HCEC 1CT (cell line): Measurements from ENCODE around the gene PPP5C.

ENCODE experiments used
- DNase-seq: peaks from one replicate; pipeline ENCODE4 v3.0.0-alpha.2; 2017

PPP5C gene

DNA sequence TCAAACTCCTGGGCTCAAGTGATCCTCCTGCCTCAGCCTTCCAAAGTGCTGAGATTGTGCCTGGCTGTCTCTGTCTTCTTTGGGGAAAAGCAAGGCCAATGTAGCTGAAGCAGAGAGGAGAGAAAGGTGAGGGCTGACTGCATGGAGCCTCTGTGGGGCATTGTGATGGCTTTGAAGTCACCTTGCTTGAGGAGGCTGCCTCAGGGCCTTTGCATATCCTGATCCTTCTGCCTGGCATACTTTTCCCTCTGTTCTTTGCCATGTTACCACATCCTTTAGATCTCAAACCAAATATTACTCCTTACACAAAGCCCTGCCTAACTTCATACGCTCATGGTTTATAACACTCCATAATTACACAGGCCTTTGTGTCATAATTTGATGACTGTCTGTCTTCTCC is 9.4 kb upstream of the PPP5C start:
- DNase-seq = no peak

DNA sequence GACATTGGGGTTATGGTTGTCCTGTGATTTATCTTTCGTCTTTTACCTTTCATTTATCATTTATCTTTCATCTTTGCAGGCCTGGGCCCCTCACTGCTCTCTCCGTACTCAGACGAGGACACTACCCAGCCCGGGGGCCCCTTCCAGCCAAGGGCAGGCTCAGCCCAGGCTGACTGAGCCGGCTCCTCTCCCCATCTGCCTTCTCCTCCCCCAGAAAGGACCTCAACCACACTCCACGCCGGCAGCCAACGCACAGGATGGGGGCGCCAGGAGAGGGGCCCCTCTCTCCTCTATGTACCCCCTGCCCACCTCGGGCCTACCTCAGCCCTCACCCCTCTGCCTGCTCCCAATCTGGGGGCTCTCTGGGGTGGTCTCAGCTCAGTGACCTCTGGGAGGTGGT is 7.4 kb upstream of the PPP5C start:
- DNase-seq = no peak

DNA sequence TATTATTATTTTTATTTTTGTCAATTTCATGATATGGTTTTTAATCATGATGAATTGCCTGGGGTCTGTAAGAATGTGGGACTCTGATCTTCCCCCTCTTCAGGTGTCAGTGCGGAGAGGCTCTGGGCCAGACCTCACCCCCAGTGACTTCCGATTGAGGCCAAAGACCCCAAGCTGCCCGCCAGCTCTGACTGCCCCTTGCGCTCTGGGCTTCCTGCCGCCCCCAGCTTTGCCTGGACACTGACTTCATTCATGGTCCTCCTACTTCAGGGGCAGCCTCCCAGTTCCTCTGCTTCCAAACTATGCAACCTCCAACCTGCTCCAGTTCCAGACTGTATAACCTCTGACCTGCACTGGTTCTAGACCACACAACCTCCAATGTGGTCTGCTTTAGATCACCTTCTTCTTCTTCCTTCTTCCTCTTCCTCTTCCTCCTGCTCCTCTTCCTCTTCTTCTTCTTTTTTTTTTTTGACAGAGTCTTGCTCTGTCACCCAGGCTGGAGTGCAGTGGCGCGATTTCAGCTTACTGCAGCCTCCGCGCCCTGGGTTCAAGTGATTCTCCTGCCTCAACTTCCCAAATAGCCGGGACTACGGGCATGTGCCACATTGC is 6.7 kb upstream of the PPP5C start:
- no peak for DNase-seq

DNA sequence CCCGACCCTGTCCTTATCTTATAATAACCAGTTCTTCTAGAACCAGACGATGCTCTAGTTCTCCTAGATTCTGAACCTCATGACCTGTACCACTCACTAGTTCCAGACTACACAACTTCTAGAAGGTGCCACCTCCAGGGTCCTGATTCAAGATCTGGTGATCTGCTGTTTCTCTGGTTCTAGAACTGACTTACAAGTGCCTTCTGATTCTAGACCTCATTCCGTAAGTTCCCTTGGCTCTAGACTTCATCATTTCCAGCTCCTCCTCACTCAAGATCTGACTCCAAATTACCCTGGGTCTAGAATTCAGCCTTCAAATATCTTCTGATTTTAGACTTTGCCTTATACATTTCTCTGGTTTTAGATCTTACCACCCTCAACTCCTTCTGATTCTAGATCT is 5.0 kb upstream of the PPP5C start:
- DNase-seq = no peak

DNA sequence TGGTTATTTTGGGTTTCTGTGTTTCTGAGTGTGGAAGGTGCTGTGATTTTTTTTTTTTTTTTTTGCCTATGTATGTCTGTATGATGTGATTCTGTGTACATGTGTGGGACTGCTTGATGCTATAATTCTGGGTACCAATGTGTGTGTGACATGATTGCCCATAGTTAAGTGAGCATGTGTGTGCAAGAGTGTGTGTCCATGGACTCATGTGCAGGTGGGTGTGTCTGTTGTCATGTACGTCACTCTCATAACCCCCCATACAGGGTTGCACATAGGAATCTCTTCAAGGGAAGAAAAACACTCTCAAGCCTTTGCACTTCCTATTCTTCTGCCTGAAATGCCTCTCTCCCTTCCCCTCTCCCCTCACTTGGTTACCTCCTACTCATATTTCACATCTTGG is 2.5 kb upstream of the PPP5C start:
- no peak for DNase-seq

DNA sequence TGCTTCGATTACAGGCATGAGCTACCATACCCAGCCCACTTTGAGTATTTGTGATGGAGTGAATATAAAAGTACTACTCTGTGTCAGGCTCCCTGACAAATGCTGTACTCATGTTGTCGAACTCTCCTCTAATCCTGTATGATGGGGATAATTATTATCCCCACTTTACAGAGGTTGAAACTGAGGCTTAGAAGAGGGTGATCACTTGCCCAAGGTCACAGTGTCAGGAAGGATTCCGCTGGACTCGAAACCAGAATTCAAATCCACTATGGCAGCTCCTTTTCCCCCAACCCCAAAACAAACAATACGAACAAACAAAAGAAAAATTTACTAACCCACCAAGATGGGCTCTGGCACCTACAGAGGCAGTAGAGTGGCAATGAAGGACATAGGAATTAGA is 1.7 kb upstream of the PPP5C start:
- DNase-seq = no peak

DNA sequence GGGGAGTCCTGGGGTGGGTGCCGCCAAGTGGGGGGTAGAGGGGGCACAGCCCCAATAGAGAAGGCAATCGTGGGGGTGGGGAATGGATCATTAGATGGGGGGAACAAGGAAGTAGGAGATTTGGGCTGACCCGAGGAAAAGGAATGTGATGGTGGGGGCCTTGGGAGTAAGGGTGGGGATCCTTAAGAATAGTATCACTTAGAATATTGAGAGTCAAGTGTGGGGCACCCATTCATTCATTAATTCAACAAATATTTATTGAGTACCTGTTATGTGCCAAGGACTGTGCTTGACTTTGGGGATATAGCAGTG is 641 bp downstream of the PPP5C start:
- no peak for DNase-seq

DNA sequence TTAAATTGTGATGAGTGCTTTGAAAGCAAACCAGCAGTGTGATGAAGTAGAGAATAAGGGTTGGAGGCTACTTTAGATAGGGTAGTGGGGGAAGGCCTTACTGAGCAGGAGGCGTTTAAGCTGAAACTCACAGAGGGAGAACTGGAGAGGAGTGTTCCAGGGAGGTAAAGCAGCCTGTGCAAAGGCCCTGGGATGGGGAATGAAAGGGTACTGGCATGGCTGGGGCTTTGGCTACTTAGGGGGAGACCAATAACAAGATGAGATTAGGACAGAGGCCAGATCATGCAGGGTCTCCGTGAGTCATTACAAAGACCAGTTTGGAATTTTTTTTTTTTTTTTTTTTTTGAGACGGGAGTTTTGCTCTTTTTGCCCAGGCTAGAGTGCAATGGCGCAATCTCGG is 1.1 kb downstream of the PPP5C start:
- no peak for DNase-seq

DNA sequence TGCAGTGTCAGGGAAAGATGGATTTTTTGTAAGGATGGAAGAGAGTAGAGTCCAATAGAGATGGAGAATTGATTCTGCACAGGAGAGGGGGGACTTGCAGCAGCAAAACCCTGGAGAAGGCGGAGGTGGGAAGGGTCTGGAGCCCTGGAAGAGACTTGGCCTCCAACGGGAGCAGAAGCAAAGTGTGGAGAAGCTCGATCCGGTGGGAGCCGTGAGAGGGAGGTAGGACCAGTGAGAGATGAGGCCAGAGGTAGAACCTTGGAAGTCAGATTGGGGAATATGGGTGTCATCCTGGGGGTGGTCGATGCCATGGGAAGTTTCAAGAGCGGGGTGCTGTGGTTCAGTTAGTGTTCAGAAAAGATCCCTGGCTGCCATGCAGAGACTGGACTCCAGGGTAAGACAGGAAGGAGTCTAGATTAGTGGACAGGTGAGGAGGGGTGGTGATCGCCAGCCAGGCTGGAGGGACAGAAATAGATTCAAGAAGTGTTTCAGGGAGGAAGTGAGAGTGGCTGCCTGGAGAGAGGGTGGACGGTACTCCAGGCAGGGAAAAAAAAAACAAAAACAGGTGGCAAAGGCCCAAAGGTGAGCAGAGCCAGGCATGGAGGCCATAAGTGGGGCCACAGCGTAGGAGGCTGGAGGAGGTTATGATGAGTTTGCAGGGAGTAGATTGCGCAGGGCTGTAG is 2.6 kb downstream of the PPP5C start:
- no peak for DNase-seq

DNA sequence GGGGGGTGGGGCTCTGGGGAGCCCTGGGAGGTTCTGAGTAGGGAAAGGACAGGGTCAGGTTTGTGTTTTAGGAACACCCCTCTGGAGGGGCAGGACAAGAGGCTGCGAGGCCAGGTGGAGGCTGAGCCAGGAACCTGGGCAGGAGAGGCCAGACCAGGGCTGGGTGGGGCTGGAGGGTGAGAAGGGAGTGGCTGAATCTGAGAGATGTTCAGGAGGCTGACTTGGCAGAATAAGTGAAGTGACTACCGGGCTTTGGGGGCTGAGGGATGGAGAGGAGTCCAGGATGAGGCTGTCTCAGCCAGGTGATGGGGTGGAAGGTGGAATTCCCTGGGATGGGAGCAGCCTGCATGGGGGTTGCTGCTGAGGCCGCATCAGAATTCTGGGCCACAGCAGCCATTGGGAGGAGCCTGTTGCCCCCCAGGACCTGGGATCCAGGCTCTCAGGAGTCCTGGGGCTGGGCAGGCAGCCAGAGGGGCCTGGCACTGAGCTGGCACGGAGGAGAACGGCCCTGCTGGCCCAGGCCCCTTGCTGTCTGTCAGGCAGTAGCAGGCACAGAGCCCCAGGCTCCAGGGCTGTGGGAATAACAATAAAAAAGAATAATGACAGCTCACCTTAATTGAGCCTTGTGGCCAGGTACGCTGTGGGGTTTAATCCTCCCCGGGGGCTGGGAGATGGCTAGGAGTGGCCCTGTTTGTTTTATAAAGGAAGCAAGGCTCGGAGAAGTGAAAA is 3.3 kb downstream of the PPP5C start:
- no peak for DNase-seq

DNA sequence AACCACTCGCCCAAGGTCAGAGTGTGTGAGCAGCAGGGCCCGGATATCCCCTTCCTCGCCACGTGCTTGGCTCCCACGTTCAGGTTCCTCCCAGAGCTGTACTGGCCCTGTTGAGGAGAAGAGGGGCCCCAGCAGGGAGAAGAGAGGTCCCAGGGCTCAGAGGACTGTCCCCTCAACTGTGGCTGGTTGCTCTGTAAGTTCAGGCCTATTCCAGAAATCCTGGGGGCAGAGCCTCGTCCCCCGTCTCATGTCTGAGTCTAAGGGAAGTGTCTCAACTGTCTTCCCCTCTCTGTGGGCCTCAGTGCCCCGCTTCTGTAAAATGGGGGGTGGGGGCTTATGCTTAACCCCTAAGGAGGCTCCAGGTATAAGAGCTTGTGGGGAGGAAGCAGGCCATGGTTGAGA is 3.9 kb downstream of the PPP5C start:
- no peak for DNase-seq

DNA sequence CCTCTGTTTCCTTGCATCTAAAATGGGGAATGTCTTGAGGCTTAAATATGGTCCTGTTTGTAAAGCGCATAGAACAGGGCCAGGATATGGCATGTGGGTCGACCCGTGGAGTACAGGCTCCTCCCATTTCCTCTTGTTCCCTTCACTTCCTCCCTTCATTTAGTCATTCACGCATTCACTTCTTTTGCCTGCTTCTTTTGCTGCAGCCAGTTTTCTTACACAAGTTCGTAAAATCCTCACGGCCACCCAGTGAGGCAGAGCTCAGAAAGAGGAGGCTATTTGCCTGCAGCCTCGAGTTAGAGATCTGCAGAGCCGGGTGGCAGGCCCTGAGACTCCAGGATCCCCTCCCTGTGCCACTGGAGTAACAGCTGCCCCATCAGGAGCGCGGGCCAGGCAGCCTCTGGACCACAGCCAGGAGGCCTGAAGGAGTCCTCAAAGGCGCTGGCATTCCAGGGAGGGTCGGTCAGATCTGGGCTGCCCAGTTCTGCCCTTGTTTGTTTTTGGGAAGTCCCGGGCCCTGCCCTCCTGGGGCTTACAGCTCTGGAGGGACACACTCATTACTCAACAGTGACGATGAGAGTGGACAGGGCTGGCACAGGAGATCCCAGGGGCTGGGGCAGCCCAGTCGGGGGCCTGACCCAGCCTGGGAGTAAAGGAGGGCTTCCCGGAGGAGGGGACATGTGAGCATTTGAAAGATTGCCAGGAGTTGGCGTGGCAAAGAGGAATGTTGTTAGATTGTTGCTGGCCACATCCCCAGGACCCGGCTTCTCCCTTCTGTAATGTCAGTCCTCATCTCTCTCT is 4.6 kb downstream of the PPP5C start:
- peak; percentile 64 for DNase-seq

DNA sequence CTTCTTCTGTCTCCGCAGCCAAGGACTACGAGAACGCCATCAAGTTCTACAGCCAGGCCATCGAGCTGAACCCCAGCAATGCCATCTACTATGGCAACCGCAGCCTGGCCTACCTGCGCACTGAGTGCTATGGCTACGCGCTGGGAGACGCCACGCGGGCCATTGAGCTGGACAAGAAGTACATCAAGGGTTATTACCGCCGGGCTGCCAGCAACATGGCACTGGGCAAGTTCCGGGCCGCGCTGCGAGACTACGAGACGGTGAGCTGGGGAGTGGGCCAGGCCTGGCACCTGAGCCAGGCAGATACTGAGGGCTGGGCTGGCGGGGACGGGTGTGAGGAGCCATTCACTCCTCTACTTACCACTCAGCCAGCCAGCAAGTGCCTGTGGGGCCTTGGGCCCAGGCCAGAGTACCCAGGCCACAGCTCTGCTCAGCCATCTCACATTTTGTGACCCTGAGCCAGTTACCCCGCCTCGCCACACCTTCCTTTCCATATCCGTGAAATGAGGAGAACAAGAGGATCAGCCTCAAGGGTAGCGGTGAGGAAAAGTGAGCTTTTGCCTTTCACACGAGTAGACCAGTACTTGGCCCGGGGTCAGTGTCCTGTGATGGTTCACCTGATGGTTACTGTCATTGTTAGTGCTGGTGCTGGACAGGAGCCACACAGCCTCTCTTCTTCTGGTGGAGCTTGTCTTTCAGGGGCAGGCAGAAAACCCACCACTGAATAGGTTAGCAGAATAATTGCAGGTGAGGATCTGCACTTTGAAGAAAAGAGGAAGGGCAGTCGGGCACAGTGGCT is 7.0 kb downstream of the PPP5C start:
- DNase-seq = no peak

DNA sequence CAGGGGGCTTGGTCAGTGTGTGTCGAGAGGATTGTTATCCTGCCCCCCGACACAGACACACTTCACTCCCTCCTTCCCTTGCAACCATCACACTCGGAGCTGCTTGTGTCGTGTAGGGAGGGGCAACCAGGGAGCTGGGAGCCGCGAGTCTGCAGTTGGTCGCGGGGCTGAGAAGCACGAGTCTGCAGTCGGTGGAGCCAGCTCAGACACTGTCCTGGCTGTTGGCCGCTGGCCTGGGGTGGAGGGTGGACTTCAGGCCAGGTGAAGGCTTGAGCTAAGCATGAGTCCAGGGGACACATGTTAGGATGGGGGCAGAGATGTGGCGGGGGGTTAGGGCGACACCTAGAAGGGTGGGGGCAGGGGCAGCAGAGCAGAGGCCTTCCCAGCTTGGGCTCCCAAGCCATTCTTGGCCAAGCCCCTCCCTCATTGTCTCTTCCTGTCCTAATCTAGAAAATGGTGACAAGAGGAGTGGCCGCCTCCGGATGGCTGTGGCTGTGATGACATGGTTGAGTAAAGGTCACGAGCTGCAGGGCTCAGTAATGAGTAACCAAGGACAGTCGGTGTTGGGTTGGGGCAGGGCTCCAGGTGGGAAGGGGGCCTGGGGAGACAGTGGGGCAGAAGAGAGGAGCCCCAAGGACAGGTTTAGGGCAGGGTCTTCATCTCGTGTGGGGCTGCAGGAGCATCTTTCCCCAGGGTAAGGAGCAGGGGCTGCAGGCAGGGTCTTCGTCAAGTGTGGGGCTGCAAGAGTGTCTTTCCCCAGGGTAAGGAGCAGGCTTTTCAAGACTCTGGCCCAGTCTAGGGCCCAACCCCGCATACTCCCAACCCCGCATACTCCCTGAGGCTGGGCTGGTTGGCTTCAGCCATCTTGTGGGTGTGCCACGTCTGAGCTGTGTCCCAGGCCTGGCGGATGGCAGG is 8.6 kb downstream of the PPP5C start:
- no peak for DNase-seq

DNA sequence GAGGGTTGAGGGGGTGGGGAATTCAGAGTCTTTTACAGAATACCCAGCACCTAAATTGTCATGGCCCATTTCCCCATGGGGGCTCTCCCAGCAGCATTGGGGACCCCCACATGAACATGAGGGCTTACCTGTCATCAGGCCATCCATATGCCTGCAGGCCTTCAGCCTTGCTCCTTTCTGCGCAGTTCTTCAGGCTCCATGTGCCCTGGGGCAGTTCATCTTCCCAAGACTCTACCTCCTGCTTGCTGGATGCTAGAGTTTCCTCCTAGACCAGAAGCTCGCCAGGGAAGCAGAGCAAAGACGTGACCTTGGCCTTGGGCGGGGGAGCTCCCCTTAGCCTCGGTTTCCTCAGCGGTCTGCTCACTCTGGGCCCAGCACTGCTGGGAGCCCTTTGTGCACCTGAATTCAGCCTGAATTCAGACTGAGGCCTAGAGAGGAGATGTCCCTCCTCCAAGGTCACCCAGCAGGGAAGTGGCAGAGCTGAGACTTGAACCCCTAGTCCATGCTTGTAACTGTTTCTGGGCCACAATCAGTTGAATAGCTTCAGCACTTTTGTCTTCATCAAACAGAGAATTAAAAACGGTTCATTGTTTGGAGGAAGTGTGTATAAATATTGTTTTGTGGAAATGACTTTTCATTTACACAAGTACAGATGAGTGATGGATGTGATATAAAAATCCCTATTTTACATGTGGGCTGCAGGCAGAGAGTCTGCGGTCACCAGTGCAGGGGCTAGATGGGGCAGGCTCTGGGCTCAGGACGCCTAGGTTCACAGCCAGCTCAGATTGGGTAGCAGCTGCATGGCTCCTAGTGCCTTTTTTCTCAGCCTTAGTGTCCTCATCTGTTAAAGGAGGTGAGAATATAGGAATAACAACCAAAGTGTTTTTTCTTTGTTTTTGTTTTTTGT is 9.5 kb downstream of the PPP5C start:
- DNase-seq = no peak

DNA sequence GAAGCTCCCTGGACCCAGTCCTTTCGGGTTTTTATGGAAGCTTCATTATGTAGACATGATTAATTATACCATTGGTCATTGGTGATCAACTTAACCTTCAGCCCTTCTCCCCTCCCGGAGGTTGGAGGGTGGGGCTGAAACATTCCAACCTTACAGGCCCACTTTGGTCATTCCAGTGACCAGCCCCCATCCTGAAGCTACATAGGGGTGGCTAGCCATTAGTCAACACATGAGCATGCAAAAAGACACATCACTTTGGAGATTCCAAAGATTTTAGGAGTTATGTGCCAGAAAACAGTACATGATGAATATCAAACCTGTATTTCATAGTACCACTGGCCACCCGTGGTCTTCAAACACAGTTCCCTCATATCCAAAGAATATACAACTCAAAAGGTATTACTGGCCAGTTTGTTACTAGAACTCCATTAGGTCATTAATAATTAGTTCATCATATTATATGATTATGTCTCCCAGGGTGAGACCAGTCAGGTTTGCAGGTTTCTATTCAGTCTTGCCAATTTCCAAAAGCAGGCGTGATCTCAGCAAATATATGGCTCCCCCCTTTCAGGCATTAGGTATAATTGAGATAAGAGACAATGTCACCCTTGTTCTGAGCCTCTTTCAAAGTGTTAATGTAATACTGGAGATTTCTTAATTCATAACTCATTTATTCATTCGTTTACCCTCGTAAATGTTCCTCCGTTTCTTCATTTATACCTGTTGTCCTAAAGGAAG is 11.1 kb downstream of the PPP5C start:
- peak; percentile 70 for DNase-seq

DNA sequence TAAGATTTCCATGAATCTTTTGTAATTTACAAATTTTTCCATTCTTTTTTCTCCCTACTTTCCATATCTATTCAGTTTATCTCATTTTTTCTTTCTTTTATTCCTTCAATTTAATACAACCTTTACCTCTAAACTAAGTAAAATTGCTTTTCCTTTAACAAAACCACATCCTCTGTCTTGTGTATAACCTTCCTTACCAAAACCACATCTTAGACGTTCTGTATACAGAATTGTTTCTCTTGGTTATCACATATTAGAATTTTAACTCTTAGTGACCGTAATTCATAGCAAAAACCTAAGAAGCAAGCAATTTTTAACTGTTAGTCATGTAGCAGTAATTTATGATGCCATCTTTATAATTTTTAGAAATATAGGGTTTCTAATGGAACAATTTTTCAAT is 15.0 kb downstream of the PPP5C start:
- no peak for DNase-seq

DNA sequence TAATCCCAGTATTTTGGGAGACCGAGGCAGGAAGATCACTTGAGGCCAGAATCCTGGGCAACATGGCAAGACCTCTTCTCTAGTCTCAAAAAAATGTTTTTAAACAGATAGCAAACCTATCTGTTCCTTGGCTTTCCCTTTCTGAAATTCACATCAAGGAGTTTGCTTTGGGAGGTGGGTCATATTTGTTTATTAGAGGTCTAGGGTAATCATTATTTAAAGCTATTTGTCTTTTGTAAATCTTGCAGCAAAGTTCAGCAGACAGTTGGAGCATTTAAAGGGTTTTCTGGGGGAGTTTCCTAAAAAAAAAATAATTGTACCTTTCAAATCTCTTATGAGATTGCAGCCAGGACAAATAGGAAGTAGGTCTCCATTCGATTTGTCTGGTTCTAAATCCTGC is 17.5 kb downstream of the PPP5C start:
- no peak for DNase-seq

DNA sequence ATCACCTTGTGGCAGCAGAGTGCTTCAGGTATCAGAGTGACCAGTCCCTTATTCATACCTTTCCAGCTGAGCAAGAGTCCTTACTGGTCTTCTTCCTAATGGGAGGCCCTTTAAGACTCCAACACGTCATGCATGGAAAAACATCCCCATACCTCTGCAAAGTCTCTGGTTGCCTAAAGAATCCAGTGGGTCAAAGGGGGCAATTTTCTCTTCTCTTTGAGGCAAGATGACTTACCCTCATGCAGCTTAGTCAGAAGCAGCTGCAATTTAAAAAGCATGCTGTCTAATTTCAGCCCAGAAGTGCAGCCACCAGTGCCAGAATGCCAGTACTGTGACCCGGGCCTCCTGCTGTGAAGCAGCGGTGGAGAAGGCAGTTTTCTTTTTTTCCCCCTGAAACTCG is 18.7 kb downstream of the PPP5C start:
- DNase-seq = no peak
